Thyroid gland (tissue), 4 donors: ENCODE results near the gene IPPK.

Experiments
- CTCF ChIP-seq, 6 experiments: fragments of 200-600 bp in 3 of 6; fragments of 450-650 bp in 3 of 6; sonication (generic) in 3 of 6; IDR thresholded peaks; one replicate each; pipeline ENCODE4 v1.5.1; 2016 to 2019; ENCODE audit warnings: antibody characterized with exemption in 6 of 6, mild to moderate bottlenecking in 2 of 6, inconsistent platforms in 1 of 6, moderate library complexity in 1 of 6
- POLR2A ChIP-seq, 2 donors: fragments of 450-650 bp; IDR thresholded peaks; one replicate each; pipeline ENCODE4 v1.6.1; 2017; ENCODE audit warnings: antibody characterized with exemption in 2 of 2, mild to moderate bottlenecking in 2 of 2, moderate library complexity in 1 of 2

GRCh38 chr9:92637886-92638620, 31.9 kb downstream of the IPPK start:
- TF ChIP-seq CTCF (IDR thresholded peaks at IDR 0.05) (no peak), POLR2A (IDR thresholded peaks at IDR 0.05) (no peak)
